HUES48 (cell line): ENCODE measurements around the gene COQ2.
A peak's percentile ranks its signal among the peaks of the same experiment; 100 is the strongest.
"Not testable (repeated sequence)": the region's sequence is repeated elsewhere in the genome, so short reads cannot be mapped to it uniquely, and the experiment has no call there.

Experiments used
- H3K27ac ChIP-seq: one replicate; pipeline ENCODE4 v1.7.0; 2013; ENCODE audit warnings: low read depth, low read length, inconsistent platforms
- H3K27me3 ChIP-seq: 2 replicates; pipeline ENCODE4 v1.6.1; 2013; ENCODE audit warnings: mild to moderate bottlenecking, low read length; ENCODE audit not compliant: control insufficient read depth, insufficient read depth
- H3K36me3 ChIP-seq: 2 replicates; pipeline ENCODE4 v1.6.1; 2013; ENCODE audit warnings: low read length; ENCODE audit not compliant: control insufficient read depth, insufficient read depth
- H3K4me1 ChIP-seq: 2 replicates; pipeline ENCODE4 v1.6.1; 2013; ENCODE audit warnings: mild to moderate bottlenecking, low read length; ENCODE audit not compliant: control insufficient read depth, insufficient read depth
- H3K4me3 ChIP-seq: 2 replicates; pipeline ENCODE4 v1.5.1; 2013; ENCODE audit warnings: mild to moderate bottlenecking, low read depth, low read length
- H3K9ac ChIP-seq: 2 replicates; pipeline ENCODE4 v1.6.1; 2013; ENCODE audit warnings: mild to moderate bottlenecking, low read depth, low read length, moderate library complexity
- H3K9me3 ChIP-seq: 2 replicates; pipeline ENCODE4 v1.6.1; 2013; ENCODE audit warnings: low read length; ENCODE audit not compliant: control insufficient read depth, insufficient read depth

COQ2 gene

DNA sequence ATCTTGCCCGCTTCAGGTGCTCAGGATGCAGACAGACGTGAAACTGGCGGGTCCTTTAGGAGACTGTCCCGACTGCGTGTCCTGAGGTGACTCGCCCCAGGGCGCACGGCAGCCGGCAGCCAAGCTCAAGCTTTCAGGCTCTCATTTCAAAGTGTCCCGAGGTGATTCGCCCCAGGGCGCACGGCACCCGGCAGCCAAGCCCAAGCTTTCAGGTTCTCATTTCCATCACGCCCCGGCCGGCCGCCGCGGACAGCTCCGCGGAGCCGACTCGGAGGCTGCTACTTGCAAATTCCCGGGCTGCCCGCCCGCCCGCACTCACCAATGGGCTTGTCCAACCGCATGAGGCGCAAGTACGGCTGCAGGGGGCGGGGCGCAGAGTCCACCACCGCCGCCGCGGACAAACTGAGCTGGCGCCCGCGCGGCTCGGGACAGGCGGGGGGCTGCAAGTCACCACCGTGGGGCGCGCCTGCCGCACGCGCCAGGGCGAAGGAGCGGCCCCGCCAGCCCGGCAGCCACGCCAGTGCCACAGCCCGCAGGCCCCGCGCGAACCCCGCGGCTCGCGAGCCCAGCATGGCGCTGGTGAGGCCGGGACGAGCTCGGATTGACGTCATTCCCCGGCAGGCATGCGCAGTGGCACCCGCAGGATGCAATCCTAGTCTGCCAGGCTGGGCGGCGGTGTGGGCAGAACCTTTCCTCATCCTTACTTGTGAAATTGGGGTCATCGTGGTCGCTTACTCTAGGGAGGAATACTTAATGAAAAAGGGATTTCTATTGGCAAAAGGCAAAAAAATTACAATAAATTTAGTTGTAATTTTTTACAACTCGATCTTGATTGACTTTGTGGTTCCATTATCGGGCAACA, at the start of gene COQ2:
Gene COQ2 (minus strand): TSS at position 606 of the 862 bp plus-strand sequence. CDS start 34 bp downstream, at position 572.
- Histone ChIP-seq H3K27ac (peak within 1 kb of the TSS; percentile 93), H3K4me1 (peaks cover 6% of the 10 kb centered on the region; the same call in 1 of the 2 replicates), H3K9ac (peak within 1 kb of the TSS; percentile 94)

GRCh38 chr4:83331956-83332355, 47.4 kb upstream of the COQ2 start:
- Histone ChIP-seq H3K27ac (no peak overlapping the region), H3K36me3 (no peaks in the 10 kb centered on the region), H3K4me1 (peaks cover 14% of the 10 kb centered on the region), H3K9ac (no peak overlapping the region), H3K4me3 (no peak overlapping the region), H3K27me3 (peaks cover 66% of the 10 kb centered on the region), H3K9me3 (no peaks in the 10 kb centered on the region)

More for the DNA sequence above, at the start of gene COQ2:
- Histone ChIP-seq H3K27me3 (peaks cover 12% of the 10 kb centered on the region), H3K4me3 (peak within 1 kb of the TSS; percentile 87), H3K9me3 (no peaks in the 10 kb centered on the region), H3K36me3 (no peaks in the 10 kb centered on the region)

GRCh38 chr4:83329521-83330110, 45.0 kb upstream of the COQ2 start:
- peaks cover 43% of the 10 kb centered on the region for H3K27me3 ChIP-seq
- H3K4me3 ChIP-seq: no peak overlapping the region
- H3K4me1 ChIP-seq: peaks cover 8% of the 10 kb centered on the region; the same call in 1 of the 2 replicates
- H3K9me3 ChIP-seq: no peaks in the 10 kb centered on the region
- no peaks in the 10 kb centered on the region for H3K36me3 ChIP-seq
- H3K9ac ChIP-seq: no peak overlapping the region
- no peak overlapping the region for H3K27ac ChIP-seq

DNA sequence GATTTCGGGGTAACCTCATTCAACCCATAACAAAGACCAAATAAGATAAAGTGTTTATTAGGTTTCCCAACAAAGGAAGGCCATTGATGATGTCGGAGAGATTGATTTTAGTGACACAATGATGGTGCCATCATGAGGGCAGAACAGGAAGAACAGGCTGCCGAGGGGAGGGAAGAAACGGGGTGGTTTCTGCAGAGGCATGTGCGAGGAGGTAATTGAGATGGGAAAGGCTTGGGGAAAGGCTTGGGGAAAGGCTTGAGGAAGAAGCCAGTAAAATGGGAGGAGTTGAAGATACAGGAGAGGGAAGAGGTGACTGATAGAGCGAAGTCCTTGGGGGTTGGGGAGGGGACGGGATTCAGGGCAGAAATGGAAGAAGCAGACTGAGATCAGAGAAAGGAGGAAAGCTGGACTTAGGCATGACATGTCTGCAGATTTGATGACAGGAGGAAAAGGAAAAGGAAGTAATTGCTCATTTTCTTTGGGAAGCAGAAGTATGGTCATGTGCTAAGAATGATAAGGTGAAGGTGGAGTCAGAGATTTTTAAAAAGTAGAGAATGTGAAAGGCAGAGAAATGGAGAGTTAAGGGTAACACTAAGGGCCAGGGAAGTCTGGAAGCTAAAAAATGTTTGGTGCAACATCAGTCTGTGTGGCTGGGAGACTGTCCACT, 44.1 kb upstream of the COQ2 start:
- Histone ChIP-seq H3K9ac (no peak overlapping the region), H3K27me3 (peaks cover 34% of the 10 kb centered on the region), H3K4me3 (no peak overlapping the region), H3K27ac (no peak overlapping the region), H3K9me3 (no peaks in the 10 kb centered on the region), H3K36me3 (no peaks in the 10 kb centered on the region), H3K4me1 (peaks cover 8% of the 10 kb centered on the region; the same call in 1 of the 2 replicates)

- Histone ChIP-seq H3K36me3 (no peaks in the 10 kb centered on the region), H3K27ac (no peak overlapping the region), H3K4me3 (no peak overlapping the region), H3K4me1 (peaks cover 8% of the 10 kb centered on the region; the same call in 1 of the 2 replicates), H3K9ac (no peak overlapping the region), H3K27me3 (peaks cover 13% of the 10 kb centered on the region; the same call in 1 of the 2 replicates), H3K9me3 (no peaks in the 10 kb centered on the region)
These were observed 41.9 kb upstream of the COQ2 start for GRCh38 chr4:83326546-83326945.

GRCh38 chr4:83325306-83325705, 40.7 kb upstream of the COQ2 start:
- H3K4me3 ChIP-seq, H3K9me3 ChIP-seq, H3K27ac ChIP-seq, H3K9ac ChIP-seq, H3K36me3 ChIP-seq, H3K4me1 ChIP-seq: not testable (repeated sequence)
- H3K27me3 ChIP-seq: peaks cover 13% of the 10 kb centered on the region; the same call in 1 of the 2 replicates

- Histone ChIP-seq H3K27ac (no peak overlapping the region), H3K27me3 (no peaks in the 10 kb centered on the region), H3K9me3 (no peaks in the 10 kb centered on the region), H3K4me3 (no peak overlapping the region), H3K4me1 (no peaks in the 10 kb centered on the region), H3K9ac (no peak overlapping the region), H3K36me3 (no peaks in the 10 kb centered on the region)
These were observed 38.5 kb upstream of the COQ2 start for GRCh38 chr4:83323136-83323535.

DNA sequence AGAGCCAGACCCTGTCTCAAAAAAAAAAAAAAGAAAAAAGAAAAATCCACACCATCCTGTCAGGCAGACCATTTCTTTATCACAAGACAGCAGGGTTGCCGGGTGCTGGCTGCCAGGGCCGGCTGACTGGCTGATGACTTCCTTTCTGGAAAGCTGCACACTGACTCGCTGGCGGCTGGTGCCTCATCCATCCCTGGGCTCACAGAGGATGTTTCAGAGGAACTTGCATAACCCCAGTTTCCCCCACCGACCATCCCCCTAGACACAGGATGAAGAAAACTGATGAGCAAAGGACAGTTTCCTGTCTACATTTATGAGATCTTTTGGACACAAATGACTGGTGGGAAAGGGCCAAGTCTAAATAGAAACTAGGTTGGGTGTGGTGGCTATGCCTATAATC, 36.0 kb upstream of the COQ2 start:
- H3K27ac ChIP-seq: no peak overlapping the region
- no peak overlapping the region for H3K9ac ChIP-seq
- no peaks in the 10 kb centered on the region for H3K27me3 ChIP-seq
- H3K4me1 ChIP-seq: no peaks in the 10 kb centered on the region
- H3K36me3 ChIP-seq: no peaks in the 10 kb centered on the region
- H3K9me3 ChIP-seq: no peaks in the 10 kb centered on the region
- H3K4me3 ChIP-seq: no peak overlapping the region

DNA sequence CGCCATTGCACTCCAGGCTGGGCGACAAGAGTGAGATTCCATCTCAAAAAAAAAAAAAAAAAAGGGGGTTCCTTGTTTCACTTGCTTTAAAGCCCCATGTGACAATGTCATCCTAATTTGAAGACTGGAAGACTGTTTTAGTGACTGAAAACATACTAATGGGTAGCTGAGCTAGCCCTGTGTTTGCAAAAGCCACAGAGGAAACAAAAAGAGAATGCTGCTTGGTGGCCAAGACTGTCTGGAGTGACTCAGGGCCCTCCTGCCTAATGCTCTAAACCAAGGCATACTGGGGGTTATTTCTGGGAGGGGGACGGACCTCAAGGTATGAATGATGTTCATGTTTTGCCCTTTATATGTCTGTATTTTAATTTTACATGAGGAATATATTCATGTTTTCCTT, 34.1 kb upstream of the COQ2 start:
- Histone ChIP-seq H3K27ac (no peak overlapping the region), H3K36me3 (no peaks in the 10 kb centered on the region), H3K4me3 (no peak overlapping the region), H3K4me1 (no peaks in the 10 kb centered on the region), H3K27me3 (no peaks in the 10 kb centered on the region), H3K9ac (no peak overlapping the region), H3K9me3 (no peaks in the 10 kb centered on the region)

GRCh38 chr4:83317671-83318070, 33.1 kb upstream of the COQ2 start:
- Histone ChIP-seq H3K9me3 (no peaks in the 10 kb centered on the region), H3K36me3 (no peaks in the 10 kb centered on the region), H3K27me3 (no peaks in the 10 kb centered on the region), H3K9ac (no peak overlapping the region), H3K4me3 (no peak overlapping the region), H3K27ac (no peak overlapping the region), H3K4me1 (no peaks in the 10 kb centered on the region)
